K562 (cell line): Measurements from ENCODE around the gene NSF. TPM values are rescaled to one million over a fixed set of nuclear protein-coding genes. Genes with fewer than 3 reads are reported as not detected.
A peak's percentile ranks its signal among the peaks of the same experiment; 100 is the strongest.

Experiments
- ASH1L ChIP-seq: fragments of 450-650 bp; IDR thresholded peaks from 2 replicates; pipeline ENCODE4 v1.6.1; 2018; ENCODE audit warnings: borderline replicate concordance, mild to moderate bottlenecking, low read depth; ENCODE audit not compliant: partially characterized antibody
- CREM ChIP-seq: IDR thresholded peaks from 2 replicates; pipeline ENCODE4 v1.6.1; 2014; ENCODE audit warnings: antibody characterized with exemption, low read depth
- CTBP1 ChIP-seq: fragments of 450-650 bp; IDR thresholded peaks from 2 replicates; pipeline ENCODE4 v1.6.1; 2016; ENCODE audit warnings: borderline replicate concordance
- CXXC5 ChIP-seq: fragments of 250-450 bp; sonication (Bioruptor Pico); IDR thresholded peaks from 2 replicates; pipeline ENCODE4 v1.8.0; 2022; ENCODE audit warnings: inconsistent platforms, mild to moderate bottlenecking, moderate library complexity
- GATAD2A ChIP-seq: fragments of 450-650 bp; IDR thresholded peaks from 2 replicates; pipeline ENCODE4 v1.6.1; 2017
- HDAC1 ChIP-seq, 2 experiments: fragments of 450-650 bp; IDR thresholded peaks; 2 replicates each; pipeline ENCODE4 v1.6.1; 2016 to 2017; ENCODE audit warnings: inconsistent platforms in 1 of 2, mild to moderate bottlenecking in 1 of 2, moderate library complexity in 1 of 2
- L3MBTL2 ChIP-seq: fragments of 450-650 bp; IDR thresholded peaks from 2 replicates; pipeline ENCODE4 v1.6.1; 2016; ENCODE audit warnings: mild to moderate bottlenecking, moderate library complexity
- POLR3A ChIP-seq: IDR thresholded peaks from 2 replicates; pipeline ENCODE4 v1.6.1; 2011; ENCODE audit warnings: borderline replicate concordance, mild to moderate bottlenecking, moderate library complexity; ENCODE audit not compliant: insufficient read length, insufficient read depth; ENCODE audit errors: extremely low read depth
- SMARCA4 ChIP-seq: fragments of 450-650 bp; IDR thresholded peaks from 2 replicates; pipeline ENCODE4 v1.6.1; 2016
- TAF1 ChIP-seq: IDR thresholded peaks from 2 replicates; pipeline ENCODE4 v1.6.1; 2011; ENCODE audit warnings: mild to moderate bottlenecking, low read length, moderate library complexity; ENCODE audit not compliant: insufficient read depth, control insufficient read depth, severe bottlenecking; ENCODE audit errors: extremely low read depth
- TGIF2 ChIP-seq: sonication (generic); formaldehyde crosslinking; IDR thresholded peaks from 2 replicates; pipeline ENCODE4 v1.8.1; 2022; ENCODE audit warnings: mild to moderate bottlenecking, missing genetic modification reagents, moderate library complexity
- ZNF766 ChIP-seq: fragments of 200-800 bp; sonication (Bioruptor generic); conservative IDR thresholded peaks from 2 replicates; pipeline ENCODE4 v1.6.1; 2016; ENCODE audit warnings: missing genetic modification characterization, missing compliant biosample characterization
- ZNF785 ChIP-seq: fragments of 250-450 bp; sonication (Bioruptor Pico); IDR thresholded peaks from 2 replicates; pipeline ENCODE4 v1.4.0; 2020; ENCODE audit warnings: mild to moderate bottlenecking
- polyA plus RNA-seq, 8 experiments: library from polyadenylated mRNA; depleted of rRNA in 4 of 8; stranded (reverse) in 5 of 8; unstranded in 3 of 8; fragments of >200 nt; fragmentation: Nextera tagmentation in 2 of 8; fragmentation: Illumina TruSeq in 1 of 8; extraction: Ambion mirVana in 2 of 8; extraction: Trizol in 1 of 8; gene quantifications; 2 replicates each; pipeline versions ENCODE4 v1.2.1 to v1.2.3, GENCODE V29; 2011 to 2014; ENCODE audit warnings: inconsistent platforms in 1 of 8, missing spikeins in 1 of 8
- total RNA-seq, 7 experiments: library from RNA; depleted of rRNA in 6 of 7; stranded (reverse); fragments of >200 nt in 6 of 7; fragmentation: Illumina TruSeq in 2 of 7; extraction: Trizol in 2 of 7; gene quantifications; 2 replicates each; pipeline versions ENCODE4 v1.2.1 to v1.2.3, GENCODE V29; 2011 to 2021; ENCODE audit warnings: low replicate concordance in 1 of 7
- TF ChIP-seq, protein P1 (sequence below): sonication (generic); IDR thresholded peaks from 2 replicates; pipeline ENCODE4 v1.6.1; 2016
- TF ChIP-seq, protein P2 (sequence below): fragments of 450-650 bp; IDR thresholded peaks from 2 replicates; pipeline ENCODE4 v1.6.1; 2017; ENCODE audit warnings: antibody characterized with exemption, mild to moderate bottlenecking
- TF ChIP-seq, protein P3 (sequence below), 2 experiments: fragments of 450-650 bp; conservative IDR thresholded peaks; 2 replicates each; pipeline ENCODE4 v1.6.1; 2017; ENCODE audit warnings: mild to moderate bottlenecking in 2 of 2, moderate library complexity in 2 of 2
- TF ChIP-seq, protein P4 (sequence below): sonication (generic); formaldehyde crosslinking; IDR thresholded peaks from 2 replicates; pipeline ENCODE4 v1.8.1; 2023; ENCODE audit warnings: mild to moderate bottlenecking, missing genetic modification reagents

The NSF gene
- total and polyA plus RNA-seq, 9 of the 15 experiments (the other 6 are each of a cell fraction or from before 2014, with no cell fraction given), result 16.7 to 39.8 (median 36.7) TPM

DNA sequence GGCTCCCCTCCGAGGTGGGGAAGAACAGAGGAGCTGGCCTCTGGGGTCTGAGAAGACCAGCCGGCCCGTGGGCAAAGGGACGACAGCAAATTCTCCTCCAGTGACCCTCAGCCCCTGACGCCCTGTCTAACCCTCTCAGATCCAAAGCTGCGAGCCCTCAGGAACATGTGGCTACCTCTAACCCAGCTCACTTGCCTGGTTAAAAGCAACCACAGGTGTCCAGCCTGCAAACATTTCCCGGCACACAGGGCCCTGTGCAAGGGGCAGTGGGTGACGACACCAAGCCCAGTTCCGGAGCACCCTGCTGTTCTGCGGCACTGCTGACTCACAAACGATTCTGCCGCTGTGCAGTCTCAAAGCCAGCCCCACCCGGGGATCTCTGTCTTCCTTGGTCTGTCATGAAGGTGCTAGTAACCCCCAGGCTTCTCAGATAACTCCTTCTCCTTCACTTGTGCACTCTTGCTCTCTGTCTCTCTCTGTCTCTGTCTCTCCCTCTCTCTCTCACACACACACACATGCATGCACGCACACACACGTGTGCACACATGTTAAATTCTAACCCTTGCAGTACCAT lies 205.0 kb downstream of the NSF start (continued):
- TF ChIP-seq ZNF785 (CRISPR knock-in tag) (no peak), CREM (peak; percentile 93), GATAD2A (0 out of 2 replicates have a peak, but pooled peaks have one; percentile 23), HDAC1 (IDR thresholded peaks at IDR 0.05) (peak in 1 of 2 experiments; percentile 85; a peak in 2 of 4 replicates), CXXC5 (peak; percentile 58; the same call in 1 of the 2 replicates), ASH1L (peak; percentile 17), POLR3A (no peak), L3MBTL2 (peak; percentile 69), ZNF766 (CRISPR knock-in tag) (peak; percentile 30; the same call in 1 of the 2 replicates), CTBP1 (peak; percentile 60), TAF1 (peak; percentile 54), SMARCA4 (peak; percentile 89), TGIF2 (no peak)
- TF ChIP-seq, protein P1, sequence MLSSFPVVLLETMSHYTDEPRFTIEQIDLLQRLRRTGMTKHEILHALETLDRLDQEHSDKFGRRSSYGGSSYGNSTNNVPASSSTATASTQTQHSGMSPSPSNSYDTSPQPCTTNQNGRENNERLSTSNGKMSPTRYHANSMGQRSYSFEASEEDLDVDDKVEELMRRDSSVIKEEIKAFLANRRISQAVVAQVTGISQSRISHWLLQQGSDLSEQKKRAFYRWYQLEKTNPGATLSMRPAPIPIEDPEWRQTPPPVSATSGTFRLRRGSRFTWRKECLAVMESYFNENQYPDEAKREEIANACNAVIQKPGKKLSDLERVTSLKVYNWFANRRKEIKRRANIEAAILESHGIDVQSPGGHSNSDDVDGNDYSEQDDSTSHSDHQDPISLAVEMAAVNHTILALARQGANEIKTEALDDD, result peak; percentile 76
- TF ChIP-seq, protein P2, sequence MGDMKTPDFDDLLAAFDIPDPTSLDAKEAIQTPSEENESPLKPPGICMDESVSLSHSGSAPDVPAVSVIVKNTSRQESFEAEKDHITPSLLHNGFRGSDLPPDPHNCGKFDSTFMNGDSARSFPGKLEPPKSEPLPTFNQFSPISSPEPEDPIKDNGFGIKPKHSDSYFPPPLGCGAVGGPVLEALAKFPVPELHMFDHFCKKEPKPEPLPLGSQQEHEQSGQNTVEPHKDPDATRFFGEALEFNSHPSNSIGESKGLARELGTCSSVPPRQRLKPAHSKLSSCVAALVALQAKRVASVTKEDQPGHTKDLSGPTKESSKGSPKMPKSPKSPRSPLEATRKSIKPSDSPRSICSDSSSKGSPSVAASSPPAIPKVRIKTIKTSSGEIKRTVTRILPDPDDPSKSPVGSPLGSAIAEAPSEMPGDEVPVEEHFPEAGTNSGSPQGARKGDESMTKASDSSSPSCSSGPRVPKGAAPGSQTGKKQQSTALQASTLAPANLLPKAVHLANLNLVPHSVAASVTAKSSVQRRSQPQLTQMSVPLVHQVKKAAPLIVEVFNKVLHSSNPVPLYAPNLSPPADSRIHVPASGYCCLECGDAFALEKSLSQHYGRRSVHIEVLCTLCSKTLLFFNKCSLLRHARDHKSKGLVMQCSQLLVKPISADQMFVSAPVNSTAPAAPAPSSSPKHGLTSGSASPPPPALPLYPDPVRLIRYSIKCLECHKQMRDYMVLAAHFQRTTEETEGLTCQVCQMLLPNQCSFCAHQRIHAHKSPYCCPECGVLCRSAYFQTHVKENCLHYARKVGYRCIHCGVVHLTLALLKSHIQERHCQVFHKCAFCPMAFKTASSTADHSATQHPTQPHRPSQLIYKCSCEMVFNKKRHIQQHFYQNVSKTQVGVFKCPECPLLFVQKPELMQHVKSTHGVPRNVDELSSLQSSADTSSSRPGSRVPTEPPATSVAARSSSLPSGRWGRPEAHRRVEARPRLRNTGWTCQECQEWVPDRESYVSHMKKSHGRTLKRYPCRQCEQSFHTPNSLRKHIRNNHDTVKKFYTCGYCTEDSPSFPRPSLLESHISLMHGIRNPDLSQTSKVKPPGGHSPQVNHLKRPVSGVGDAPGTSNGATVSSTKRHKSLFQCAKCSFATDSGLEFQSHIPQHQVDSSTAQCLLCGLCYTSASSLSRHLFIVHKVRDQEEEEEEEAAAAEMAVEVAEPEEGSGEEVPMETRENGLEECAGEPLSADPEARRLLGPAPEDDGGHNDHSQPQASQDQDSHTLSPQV, result peak; percentile 92
- TF ChIP-seq, protein P3, sequence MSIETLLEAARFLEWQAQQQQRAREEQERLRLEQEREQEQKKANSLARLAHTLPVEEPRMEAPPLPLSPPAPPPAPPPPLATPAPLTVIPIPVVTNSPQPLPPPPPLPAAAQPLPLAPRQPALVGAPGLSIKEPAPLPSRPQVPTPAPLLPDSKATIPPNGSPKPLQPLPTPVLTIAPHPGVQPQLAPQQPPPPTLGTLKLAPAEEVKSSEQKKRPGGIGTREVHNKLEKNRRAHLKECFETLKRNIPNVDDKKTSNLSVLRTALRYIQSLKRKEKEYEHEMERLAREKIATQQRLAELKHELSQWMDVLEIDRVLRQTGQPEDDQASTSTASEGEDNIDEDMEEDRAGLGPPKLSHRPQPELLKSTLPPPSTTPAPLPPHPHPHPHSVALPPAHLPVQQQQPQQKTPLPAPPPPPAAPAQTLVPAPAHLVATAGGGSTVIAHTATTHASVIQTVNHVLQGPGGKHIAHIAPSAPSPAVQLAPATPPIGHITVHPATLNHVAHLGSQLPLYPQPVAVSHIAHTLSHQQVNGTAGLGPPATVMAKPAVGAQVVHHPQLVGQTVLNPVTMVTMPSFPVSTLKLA (conservative IDR thresholded peaks at IDR 0.05), result peak in 1 of 2 experiments; percentile 37; a peak in 2 of 4 replicates
- TF ChIP-seq, protein P4, sequence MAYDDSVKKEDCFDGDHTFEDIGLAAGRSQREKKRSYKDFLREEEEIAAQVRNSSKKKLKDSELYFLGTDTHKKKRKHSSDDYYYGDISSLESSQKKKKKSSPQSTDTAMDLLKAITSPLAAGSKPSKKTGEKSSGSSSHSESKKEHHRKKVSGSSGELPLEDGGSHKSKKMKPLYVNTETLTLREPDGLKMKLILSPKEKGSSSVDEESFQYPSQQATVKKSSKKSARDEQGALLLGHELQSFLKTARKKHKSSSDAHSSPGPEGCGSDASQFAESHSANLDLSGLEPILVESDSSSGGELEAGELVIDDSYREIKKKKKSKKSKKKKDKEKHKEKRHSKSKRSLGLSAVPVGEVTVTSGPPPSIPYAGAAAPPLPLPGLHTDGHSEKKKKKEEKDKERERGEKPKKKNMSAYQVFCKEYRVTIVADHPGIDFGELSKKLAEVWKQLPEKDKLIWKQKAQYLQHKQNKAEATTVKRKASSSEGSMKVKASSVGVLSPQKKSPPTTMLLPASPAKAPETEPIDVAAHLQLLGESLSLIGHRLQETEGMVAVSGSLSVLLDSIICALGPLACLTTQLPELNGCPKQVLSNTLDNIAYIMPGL (CRISPR knock-in tag), result no peak
